ENCODE results near the gene CD55.

CD55 gene, protein sequence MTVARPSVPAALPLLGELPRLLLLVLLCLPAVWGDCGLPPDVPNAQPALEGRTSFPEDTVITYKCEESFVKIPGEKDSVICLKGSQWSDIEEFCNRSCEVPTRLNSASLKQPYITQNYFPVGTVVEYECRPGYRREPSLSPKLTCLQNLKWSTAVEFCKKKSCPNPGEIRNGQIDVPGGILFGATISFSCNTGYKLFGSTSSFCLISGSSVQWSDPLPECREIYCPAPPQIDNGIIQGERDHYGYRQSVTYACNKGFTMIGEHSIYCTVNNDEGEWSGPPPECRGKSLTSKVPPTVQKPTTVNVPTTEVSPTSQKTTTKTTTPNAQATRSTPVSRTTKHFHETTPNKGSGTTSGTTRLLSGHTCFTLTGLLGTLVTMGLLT

DNA sequence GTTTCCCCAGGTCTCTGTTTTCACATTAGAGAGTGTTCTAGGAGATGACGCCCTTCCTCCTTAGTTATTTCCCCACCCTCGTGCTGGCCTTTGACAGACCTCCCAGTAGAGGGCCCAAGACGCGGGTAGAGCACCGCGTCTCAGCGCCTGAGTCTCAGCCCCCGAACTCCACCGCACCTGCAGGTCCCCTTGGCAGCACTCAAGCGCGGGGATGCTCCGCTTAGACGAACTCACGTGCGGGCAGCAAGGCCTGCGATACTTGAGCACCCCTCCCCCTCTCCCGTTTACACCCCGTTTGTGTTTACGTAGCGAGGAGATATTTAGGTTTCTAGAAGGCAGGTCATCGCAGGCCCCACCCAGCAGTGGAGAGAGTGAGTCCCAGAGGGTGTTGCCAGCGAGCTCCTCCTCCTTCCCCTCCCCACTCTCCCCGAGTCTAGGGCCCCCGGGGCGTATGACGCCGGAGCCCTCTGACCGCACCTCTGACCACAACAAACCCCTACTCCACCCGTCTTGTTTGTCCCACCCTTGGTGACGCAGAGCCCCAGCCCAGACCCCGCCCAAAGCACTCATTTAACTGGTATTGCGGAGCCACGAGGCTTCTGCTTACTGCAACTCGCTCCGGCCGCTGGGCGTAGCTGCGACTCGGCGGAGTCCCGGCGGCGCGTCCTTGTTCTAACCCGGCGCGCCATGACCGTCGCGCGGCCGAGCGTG lies at the start of gene CD55:
Gene CD55 (plus strand): TSS at position 600 of the 711 bp plus-strand sequence. CDS start 88 bp downstream, at position 688.
- DNase-seq (ENCODE audit: low read depth, low spot score) = peak; percentile 99
- H3K27ac ChIP-seq = peak within 1 kb of the TSS; percentile 82

DNA sequence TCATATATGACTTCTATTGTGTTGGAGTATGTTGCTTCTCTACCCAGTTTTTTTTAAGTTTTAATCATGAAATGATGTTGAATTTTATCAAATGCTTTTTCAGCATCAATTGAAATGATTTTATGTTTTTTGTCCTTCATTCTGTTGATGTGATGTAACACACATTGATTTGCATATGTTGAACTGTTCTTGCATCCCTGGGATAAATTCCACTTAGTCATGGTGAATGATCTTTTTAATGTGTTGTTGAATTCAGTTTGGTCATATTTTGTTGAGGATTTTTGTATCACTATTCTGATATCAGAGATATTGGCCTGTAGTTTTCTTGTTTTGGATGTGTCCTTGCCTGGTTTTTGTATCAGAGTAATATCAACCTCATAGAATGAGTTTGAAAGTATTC lies 46.6 kb upstream of the CD55 start:
- H3K27ac ChIP-seq = no peak overlapping the region
- DNase-seq (ENCODE audit: low read depth, low spot score) = no peak

DNA sequence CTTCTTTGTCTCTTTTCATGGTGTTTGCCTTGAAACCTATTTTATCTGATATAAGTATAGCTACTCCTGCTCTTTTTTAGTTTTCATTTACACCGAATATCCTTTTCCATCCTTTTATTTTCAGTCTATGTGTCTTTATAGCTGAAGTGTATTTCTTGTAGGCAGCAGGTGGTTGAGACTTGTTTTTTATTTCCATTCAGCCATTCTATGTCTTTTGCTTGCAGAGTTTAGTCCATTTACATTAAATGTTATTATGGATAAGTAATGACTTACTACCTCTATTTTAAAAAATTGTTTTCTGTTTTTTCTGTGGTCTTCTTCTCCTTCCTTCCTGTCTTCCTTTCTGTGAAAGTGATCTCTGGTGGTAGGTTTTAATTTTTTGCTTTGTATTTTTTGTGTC lies 45.0 kb upstream of the CD55 start:
- DNase-seq (ENCODE audit: low read depth, low spot score) = no peak
- H3K27ac ChIP-seq = no peak overlapping the region

DNA sequence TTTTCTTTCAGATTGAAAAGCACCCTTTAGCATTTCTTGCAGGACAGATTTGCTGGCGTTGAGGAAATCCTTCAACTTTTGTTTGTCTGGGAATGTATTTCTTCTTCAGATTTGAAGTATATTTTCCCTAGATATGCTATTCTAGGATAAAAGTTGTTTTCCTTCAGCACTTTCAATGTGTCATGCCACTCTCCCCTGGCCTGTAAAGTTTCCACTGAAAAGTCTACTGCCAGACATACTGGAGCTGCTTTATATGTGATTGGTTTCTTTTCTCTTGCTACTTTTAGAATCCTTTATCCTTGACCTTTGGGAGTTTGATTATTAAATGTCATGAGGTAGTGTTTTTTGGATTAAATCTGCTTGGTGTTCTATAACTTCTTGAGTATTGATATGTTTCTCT lies 44.2 kb upstream of the CD55 start:
- H3K27ac ChIP-seq = no peak overlapping the region
- DNase-seq (ENCODE audit: low read depth, low spot score) = no peak

DNA sequence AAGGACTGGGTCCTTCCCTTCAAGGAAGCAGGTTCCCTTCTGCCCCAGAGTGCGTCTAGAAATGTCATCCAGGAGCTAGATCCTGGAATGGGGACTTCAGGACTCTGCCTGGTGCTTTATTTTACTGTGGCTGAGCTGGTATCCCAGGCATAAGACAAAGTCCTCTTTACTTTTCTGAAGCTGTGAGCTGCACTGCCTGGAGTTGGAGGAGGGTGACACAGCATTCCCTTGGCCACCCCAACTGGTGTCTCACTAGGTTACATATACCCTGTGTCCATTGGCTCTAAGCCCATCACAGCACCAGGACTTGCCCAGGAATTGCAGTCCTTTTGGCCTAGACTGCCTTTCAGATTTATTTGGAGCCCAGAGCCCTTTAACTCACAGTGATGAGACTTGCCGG lies 41.8 kb upstream of the CD55 start:
- no peak for DNase-seq (ENCODE audit: low read depth, low spot score)
- no peak overlapping the region for H3K27ac ChIP-seq

DNA sequence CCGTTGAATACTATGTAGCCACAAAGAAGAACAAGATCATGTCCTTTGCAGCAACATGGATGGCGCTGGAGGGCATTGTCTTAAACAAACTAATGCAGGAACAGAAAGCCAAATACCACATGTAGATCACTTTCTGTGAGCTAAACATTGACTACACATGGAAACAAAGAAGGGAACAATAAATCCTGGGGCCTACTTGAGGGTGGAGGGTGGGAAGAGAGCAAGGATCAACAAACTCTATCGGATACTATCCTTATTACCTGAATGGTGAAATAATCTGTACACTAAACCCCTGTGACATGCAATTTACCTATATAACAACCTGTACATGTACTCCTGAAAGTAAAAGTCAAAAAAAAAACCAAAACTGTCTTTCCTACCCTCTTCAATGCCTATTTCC lies 40.8 kb upstream of the CD55 start:
- no peak overlapping the region for H3K27ac ChIP-seq
- DNase-seq (ENCODE audit: low read depth, low spot score) = no peak

DNA sequence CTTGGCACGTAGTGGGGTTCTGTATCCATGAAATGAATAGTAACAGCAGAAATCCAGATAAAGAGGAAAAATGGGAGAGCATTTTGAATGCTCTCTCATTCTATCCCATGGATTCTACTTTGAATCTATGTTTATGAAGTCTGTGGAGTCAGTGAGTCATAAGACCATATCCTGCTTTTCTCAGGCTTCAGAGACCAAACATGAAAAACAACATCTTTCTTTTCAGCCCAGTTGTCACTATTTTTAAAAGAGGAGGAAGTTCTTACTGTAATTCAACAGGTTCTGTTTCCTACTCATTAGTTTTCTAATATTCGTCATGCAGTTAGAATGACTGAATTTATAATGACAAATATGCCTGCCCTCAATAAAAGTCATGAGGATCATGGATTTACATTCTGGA lies 39.4 kb upstream of the CD55 start:
- no peak for DNase-seq (ENCODE audit: low read depth, low spot score)
- peak overlapping the region; percentile 51 for H3K27ac ChIP-seq

DNA sequence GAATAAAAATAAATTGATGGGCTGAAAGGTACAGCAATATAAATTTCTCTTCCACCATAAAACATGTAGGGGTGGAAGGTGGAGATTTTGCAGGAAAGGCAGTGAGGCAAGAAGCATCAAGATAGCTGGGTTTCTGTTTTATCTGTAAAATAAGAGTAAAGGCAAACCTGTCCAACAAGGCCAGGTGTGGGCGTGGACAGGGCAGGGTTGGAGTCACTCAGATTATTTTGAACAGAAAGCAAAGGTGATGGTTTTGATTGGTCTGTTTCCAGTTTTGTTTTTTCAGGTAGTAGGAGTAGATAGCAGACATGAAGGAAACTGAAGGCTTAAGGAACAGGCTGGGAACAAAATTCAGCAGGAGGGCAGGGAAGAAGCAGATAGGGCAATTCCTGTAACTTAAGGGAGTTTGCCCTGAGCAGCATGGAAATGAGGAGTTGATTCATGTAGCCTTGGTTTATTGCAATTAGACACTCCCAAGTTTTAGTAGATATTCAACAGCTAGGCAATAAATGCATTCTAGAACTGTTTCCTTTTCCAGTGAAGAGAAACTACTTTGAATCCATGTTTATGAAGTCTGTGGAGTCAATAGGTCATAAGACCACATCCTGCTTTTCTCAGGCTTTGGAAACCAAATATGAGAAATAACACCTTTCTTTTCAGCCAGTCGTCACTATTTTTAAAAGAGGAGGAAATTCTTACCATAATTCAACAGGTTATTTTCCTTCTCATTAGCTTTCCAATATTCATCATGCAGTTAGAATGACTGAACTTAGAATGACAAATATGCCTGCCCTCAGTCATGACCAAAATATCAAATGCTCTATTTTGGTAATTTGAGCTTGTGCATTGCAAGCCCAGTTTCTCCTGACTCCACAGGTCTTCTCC lies 38.7 kb upstream of the CD55 start:
- peak overlapping the region; percentile 51 for H3K27ac ChIP-seq
- DNase-seq (ENCODE audit: low read depth, low spot score) = no peak

DNA sequence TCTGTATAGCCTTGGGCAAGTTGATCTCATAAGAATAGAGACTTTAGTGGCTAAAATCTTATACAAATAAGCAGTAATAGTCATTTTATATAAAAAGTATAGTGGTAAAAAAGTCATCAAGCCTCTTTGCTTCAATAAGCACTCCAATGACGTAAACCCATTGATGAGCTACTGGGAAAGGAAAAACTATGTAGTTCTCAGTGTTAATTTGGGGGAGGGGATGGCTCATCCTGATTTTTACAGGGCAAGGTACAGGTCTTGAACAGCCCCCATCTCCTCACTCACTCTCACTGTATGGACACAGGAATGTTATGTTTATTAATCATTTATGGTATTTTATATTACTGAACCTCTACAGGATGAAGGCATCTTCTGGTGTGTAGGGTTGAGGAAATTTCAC lies 38.1 kb upstream of the CD55 start:
- H3K27ac ChIP-seq = no peak overlapping the region
- no peak for DNase-seq (ENCODE audit: low read depth, low spot score)

DNA sequence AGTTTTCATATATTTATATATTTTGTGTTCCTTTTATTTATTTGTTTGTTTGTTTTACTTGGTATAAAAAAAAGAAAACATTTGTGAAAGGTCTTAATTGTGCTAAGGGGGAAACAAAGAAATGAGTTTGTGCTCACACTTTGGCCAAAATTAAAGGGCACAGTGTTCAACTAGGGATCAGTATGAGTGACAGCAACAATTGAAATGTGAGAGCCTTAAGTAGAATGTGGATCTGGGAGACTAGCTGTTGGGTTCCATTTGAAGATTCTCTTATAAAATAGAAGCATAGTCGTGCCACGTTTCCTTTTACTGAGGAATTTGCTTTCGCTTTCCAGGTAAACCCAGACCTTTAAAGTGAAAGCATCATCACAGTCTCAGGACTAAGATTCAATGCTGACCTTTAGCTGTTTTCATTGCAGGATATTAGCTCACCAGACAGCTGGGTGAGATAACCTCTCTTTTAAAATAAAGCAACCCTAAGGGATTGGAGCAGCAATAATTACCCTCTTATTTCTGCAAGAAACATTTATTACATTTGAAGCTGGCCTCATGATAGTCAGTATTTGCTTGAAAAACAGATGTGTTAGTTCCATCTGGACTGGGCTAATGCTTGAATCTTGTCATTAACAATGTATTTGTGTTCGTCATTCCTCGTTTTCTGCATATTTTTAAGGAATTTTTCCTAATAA lies 37.1 kb upstream of the CD55 start:
- no peak for DNase-seq (ENCODE audit: low read depth, low spot score)
- no peak overlapping the region for H3K27ac ChIP-seq

DNA sequence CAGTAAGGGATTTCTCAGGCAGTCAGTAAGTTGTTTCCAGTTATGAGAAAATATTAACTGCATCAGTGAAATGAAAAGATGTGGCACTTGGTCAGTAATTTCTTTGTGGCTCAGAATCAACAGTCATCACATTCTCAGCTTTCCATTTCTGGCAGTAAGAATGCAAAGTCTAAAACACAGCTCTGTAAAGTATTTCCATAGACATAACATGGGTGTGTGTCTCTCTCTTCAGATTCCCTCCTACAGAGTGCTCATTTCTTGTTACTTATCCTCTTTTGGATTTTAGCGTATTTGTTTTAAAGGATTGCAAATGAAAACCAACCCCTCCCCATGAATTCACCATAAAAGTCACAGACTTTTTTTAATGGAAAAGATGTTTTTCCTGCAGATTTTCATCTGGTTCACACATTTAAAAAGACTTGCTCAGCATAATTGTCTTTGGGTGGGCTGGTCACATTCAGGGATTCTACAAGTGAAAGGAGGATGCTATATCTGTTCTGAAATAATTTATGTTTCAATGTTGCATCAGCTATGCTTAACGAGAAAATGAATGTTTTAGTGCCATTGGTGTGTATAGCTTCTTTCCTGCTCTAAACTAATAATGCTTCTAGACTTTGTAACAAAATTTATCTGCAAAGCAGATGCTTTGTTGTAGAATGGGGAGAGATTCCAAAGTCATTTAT lies 34.6 kb upstream of the CD55 start:
- DNase-seq (ENCODE audit: low read depth, low spot score) = no peak
- no peak overlapping the region for H3K27ac ChIP-seq

DNA sequence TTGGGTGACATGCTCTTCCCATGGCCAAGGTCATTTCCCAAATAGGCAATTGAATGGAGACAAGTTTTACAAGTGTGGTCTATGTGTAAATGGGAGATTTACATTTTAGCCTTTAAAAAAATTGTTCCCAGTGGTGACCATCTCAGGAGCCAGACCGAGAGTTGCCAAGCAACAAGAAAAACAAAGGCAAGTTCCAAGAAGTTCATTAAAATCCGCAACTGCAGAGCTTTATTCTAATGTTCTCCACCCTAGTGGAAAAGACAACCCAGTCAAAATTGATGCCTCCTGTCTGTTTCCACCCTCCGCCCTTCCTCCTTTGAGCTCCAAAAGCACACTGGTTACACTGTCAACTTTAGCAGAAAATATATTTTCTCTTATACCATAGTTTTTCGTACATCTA lies 33.2 kb upstream of the CD55 start:
- no peak for DNase-seq (ENCODE audit: low read depth, low spot score)
- H3K27ac ChIP-seq = no peak overlapping the region

DNA sequence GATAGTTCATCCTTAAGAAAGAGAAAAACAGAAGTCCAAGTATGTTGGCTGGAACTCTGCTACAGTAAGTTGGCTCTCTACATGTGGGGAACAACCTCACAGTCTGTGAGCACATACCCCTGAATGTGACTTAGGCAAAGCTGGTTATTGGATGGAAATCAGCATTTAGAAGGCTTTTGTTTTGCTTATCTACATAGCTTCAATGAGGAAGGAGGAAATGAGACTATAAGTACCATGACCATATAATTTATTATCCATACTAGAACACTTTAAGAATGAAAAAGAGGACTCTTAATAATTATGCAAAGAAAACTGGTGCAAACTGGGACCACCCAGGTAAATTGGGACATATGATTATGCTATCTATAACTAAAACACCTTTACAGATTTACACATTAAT lies 31.7 kb upstream of the CD55 start:
- no peak for DNase-seq (ENCODE audit: low read depth, low spot score)
- H3K27ac ChIP-seq = no peak overlapping the region

DNA sequence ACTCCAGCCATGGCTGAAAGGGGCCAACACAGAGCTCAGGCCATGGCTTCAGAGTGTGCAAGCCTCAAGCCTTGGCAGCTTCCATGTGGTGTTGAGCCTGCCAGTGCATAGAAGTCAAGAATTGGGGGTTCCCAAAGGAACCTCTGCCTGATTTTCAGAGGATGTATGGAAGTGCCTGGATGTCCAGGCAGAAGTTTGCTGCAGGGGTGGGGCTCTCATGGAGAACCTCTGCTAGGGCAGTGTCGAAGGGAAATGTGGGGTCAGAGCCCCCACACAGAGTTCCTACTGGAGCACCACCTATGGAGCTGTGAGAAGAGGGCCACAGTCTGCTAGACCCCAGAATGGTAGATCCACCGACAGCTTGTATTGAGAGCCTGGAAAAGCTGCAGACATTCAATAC lies 29.8 kb upstream of the CD55 start:
- no peak for DNase-seq (ENCODE audit: low read depth, low spot score)
- no peak overlapping the region for H3K27ac ChIP-seq

DNA sequence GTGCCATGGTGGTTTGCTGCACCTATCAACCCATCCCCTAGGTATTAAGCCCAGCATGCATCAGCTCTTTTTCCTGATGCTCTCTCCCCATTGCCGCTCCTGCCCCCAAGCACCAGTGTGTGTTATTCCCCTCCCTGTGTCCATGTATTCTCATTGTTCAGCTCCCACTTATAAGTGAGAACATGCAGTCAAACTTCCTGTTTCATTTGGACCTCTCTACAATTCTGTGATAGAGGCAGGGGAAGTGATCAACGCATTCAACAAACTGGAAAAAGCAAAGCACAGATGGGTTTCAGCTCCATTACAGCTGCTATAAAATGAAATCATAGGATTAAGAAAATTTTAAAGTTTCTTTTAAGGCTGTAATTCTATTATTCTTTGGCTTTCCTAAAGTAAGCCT lies 23.3 kb upstream of the CD55 start:
- no peak for DNase-seq (ENCODE audit: low read depth, low spot score)

DNA sequence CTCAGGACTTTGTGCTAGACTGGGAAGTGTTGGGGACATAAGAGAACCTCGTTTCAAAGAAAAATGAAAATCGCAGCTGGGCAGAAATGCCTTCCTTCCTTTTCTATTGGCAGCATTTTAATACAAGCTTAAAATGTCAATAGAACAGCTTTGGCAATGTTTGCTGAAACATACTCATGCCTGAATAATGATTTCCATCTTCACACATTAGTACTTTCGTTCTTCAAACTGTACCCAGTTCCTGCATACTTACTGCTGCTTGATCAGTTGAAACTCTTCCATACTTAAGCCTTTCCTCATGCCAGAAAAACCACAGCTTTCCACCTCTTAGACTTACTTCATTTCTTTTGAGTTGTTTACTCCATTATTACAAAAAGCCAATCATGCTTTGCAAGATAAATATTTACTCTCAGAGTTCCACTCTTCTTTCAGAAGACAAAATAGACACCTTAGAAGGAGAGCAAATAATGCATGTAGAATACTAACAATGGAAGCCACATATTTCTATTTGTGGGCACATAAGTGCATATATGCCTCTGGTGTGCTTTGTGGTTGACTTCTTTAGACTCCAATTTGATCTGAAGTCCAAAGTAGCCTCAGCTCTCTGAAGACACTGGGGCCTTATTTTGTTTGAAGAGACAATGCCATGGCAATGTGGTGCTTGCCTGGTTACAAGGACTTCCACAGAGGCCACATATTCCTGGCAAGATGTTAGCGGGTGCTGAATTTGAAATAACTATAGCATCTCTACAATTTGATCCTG lies 22.7 kb upstream of the CD55 start:
- peak overlapping the region; percentile 38 for H3K27ac ChIP-seq
- peak; percentile 66 for DNase-seq (ENCODE audit: low read depth, low spot score)

More for the DNA sequence above, 23.3 kb upstream of the CD55 start:
- peak overlapping the region; percentile 38 for H3K27ac ChIP-seq

DNA sequence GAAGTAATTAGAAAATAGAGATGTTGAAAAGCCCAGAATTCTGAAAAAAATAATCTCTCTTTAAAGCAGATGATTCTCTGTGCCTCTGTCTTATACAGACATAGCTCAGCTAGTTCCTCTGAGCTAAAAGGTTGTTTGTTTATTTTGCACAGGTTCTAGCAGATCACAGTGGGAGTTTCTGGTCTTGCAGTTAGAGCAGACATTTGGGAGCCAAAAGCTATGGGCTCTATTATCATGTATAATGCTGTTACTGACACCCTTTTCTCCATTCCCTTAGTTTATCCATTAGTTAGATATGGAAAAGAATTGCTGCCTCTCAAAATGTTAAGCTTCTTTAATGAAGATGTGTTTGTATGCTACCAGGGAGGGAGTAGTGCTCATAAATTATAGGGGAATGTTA lies 20.5 kb upstream of the CD55 start:
- DNase-seq (ENCODE audit: low read depth, low spot score) = no peak
- H3K27ac ChIP-seq = no peak overlapping the region

DNA sequence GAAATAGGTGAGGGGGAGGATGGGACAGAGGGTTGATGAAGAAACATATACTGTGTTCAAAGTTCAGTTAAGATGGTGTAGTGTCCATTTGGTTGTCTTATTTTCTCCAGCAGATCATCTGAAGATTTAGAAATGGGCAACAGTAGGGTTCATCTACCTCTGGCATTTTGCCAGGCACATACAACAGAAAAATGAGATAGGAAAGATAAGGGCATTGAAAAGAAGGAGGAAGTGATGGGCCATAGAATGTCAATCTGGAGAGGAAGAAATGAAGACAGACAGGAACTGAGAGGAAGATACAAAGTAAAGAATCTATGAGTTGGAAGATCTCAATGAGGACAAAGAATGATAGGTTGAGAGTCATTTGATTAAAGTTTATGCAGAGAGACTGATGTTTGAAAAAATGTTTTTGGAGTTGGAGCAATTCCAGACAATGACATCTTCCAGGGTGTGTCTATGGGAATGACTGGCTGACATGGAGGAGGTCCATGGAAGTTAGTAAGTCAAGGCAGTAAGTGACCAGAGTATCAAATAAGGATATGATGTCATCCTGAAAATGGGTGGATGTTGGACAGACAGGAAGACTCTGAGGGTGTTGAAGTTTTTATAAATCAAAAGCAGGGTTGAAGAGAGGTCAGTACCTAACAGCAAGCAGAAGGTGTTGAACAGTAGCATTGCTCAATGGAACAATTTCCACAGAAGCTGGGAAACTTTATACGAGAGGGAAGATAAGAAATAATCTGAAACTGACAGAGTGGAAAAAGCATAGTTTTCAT lies 18.7 kb upstream of the CD55 start:
- peak overlapping the region; percentile 26 for H3K27ac ChIP-seq
- no peak for DNase-seq (ENCODE audit: low read depth, low spot score)

Measured in epithelial cell of prostate (primary cell).